Hepatocyte (in vitro differentiated cells): ENCODE results near the gene PHLPP1. TPM values are rescaled to one million over a fixed set of nuclear protein-coding genes. Genes with fewer than 3 reads are reported as not detected.

Source experiments
- DNase-seq: peaks from one replicate; pipeline ENCODE4 v3.0.0-alpha.2; 2016; ENCODE audit warnings: low spot score
- H2AFZ ChIP-seq: fragments of 200-600 bp; sonication (generic); 2 replicates; pipeline ENCODE4 v1.6.0; 2016; ENCODE audit warnings: antibody characterized with exemption, mild to moderate bottlenecking
- H3K27ac ChIP-seq: fragments of 200-600 bp; sonication (generic); 2 replicates; pipeline ENCODE4 v1.5.1; 2016; ENCODE audit warnings: mild to moderate bottlenecking
- H3K27me3 ChIP-seq: fragments of 200-600 bp; sonication (generic); 2 replicates; pipeline ENCODE4 v1.6.1; 2016
- H3K36me3 ChIP-seq: fragments of 200-600 bp; sonication (generic); replicated peaks from 2 replicates; pipeline ENCODE4 v1.5.1; 2016; ENCODE audit warnings: low read depth; ENCODE audit not compliant: insufficient read depth
- H3K4me1 ChIP-seq: fragments of 200-600 bp; sonication (generic); 2 replicates; pipeline ENCODE4 v1.5.1; 2016; ENCODE audit warnings: mild to moderate bottlenecking, moderate library complexity; ENCODE audit not compliant: insufficient read depth
- H3K4me2 ChIP-seq: fragments of 200-600 bp; sonication (generic); 2 replicates; pipeline ENCODE4 v1.6.0; 2016
- H3K4me3 ChIP-seq: fragments of 200-600 bp; sonication (generic); 2 replicates; pipeline ENCODE4 v1.5.1; 2016; ENCODE audit warnings: mild to moderate bottlenecking
- H3K79me2 ChIP-seq: fragments of 200-600 bp; sonication (generic); 2 replicates; pipeline ENCODE4 v1.6.0; 2017; ENCODE audit warnings: mild to moderate bottlenecking
- H3K9me2 ChIP-seq: fragments of 200-600 bp; sonication (generic); replicated peaks from 2 replicates; pipeline ENCODE4 v1.6.0; 2017; ENCODE audit warnings: mild to moderate bottlenecking; ENCODE audit not compliant: insufficient read depth
- H3K9me3 ChIP-seq: fragments of 200-600 bp; sonication (generic); 2 replicates; pipeline ENCODE4 v1.5.1; 2016; ENCODE audit warnings: low read depth, mild to moderate bottlenecking
- H4K20me1 ChIP-seq: fragments of 200-600 bp; sonication (generic); 2 replicates; pipeline ENCODE4 v1.6.0; 2016; ENCODE audit warnings: mild to moderate bottlenecking; ENCODE audit not compliant: insufficient read depth, poor library complexity, severe bottlenecking
- EZH2 ChIP-seq: fragments of 200-600 bp; sonication (generic); IDR thresholded peaks from 2 replicates; pipeline ENCODE4 v1.6.1; 2016; ENCODE audit warnings: antibody characterized with exemption, mild to moderate bottlenecking, borderline replicate concordance
- EZH2phosphoT487 ChIP-seq: fragments of 200-600 bp; sonication (generic); IDR thresholded peaks from one replicate; pipeline ENCODE4 v1.6.1; 2018; ENCODE audit warnings: antibody characterized with exemption, mild to moderate bottlenecking, low read depth, moderate library complexity; ENCODE audit not compliant: unreplicated experiment, severe bottlenecking
- WGBS: methylation state at CpG from one replicate; pipeline ENCODE4 v1.1.6; 2016; ENCODE audit warnings: low lambda C conversion rate; ENCODE audit errors: missing lambda C conversion rate; 5-methylcytosine and 5-hydroxymethylcytosine counted together
- polyA plus RNA-seq: library from polyadenylated mRNA; unstranded; fragments of >200 nt; fragmentation: Nextera tagmentation; extraction: Ambion mirVana; gene quantifications from 2 replicates; pipeline ENCODE4 v1.2.1, GENCODE V29; 2016
- total RNA-seq: library from RNA; depleted of rRNA; stranded (reverse); fragments of >200 nt; gene quantifications from 2 replicates; pipeline ENCODE4 v1.2.3, GENCODE V29; 2014
- TF ChIP-seq, protein P1 (sequence below): fragments of 200-600 bp; sonication (generic); IDR thresholded peaks from 2 replicates; pipeline ENCODE4 v1.5.1; 2016; ENCODE audit warnings: antibody characterized with exemption, mild to moderate bottlenecking; ENCODE audit not compliant: poor library complexity

PHLPP1 gene
- total and polyA plus RNA-seq, 2 experiments from 2014 or later = 7.3 to 14.3 TPM

DNA sequence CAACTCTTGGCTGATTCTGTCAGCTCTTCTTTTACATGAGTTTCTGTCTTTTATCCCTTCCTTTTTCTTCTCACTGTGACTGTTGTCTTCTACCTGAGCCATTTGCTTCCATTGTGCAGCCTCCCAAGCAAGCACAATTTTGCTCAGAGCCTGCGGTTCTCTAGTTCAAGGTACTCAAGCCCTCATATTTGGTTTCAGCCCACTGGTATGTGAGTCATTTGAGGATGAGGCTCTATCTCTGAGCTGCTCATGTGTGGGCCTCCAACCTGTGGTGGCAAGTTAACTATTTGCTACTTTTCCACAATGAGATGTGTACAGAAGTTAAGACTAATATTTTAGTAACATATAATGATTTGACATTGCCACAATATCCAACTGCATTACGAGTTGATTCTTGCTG is 183.0 kb downstream of the PHLPP1 start:
- WGBS = 88% methylated on average over 2 of the region's 2 CpGs
- H2AFZ ChIP-seq = no peak overlapping the region

DNA sequence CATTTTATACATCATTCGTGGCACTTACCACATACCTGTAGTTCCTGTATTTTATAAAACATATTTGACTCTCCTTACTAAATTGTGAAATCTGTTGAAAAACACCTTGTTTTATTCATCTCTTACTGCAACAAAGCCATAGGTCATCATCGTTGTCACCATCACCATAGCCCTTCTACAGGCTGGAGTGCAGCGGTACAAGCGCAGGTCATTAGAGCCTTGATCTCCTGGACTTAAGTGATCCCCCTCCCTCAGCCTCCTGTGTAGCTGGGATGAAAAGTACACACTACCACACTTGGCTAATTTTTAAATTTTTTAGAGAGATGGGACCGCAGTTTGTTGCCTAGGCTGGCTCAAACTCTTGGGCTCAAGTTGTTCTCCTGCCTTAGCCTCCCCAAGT is 184.2 kb downstream of the PHLPP1 start:
- Histone ChIP-seq H3K9me2 (no peaks in the 10 kb centered on the region), H3K4me3 (no peak overlapping the region), H3K36me3 (no peaks in the 10 kb centered on the region), H3K4me1 (peaks cover 13% of the 10 kb centered on the region), H3K79me2 (no peaks in the 10 kb centered on the region), H4K20me1 (no peaks in the 10 kb centered on the region), H3K4me2 (no peak overlapping the region), H2AFZ (no peak overlapping the region), H3K9me3 (no peaks in the 10 kb centered on the region), H3K27me3 (no peaks in the 10 kb centered on the region), H3K27ac (no peak overlapping the region)
- no peak for DNase-seq
- TF ChIP-seq EZH2 (no peak), EZH2phosphoT487 (no peak)
- TF ChIP-seq, protein P1, sequence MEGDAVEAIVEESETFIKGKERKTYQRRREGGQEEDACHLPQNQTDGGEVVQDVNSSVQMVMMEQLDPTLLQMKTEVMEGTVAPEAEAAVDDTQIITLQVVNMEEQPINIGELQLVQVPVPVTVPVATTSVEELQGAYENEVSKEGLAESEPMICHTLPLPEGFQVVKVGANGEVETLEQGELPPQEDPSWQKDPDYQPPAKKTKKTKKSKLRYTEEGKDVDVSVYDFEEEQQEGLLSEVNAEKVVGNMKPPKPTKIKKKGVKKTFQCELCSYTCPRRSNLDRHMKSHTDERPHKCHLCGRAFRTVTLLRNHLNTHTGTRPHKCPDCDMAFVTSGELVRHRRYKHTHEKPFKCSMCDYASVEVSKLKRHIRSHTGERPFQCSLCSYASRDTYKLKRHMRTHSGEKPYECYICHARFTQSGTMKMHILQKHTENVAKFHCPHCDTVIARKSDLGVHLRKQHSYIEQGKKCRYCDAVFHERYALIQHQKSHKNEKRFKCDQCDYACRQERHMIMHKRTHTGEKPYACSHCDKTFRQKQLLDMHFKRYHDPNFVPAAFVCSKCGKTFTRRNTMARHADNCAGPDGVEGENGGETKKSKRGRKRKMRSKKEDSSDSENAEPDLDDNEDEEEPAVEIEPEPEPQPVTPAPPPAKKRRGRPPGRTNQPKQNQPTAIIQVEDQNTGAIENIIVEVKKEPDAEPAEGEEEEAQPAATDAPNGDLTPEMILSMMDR = no peak
- WGBS = 90% methylated on average over 5 of the region's 5 CpGs

More for the DNA sequence above, 183.0 kb downstream of the PHLPP1 start:
- peaks cover 5% of the 10 kb centered on the region for H3K4me1 ChIP-seq
- no peaks in the 10 kb centered on the region for H4K20me1 ChIP-seq
- no peaks in the 10 kb centered on the region for H3K79me2 ChIP-seq
- TF ChIP-seq, protein P1 = no peak
- no peak for TF ChIP-seq EZH2phosphoT487
- no peak for TF ChIP-seq EZH2
- DNase-seq = no peak
- H3K9me2 ChIP-seq = no peaks in the 10 kb centered on the region
- H3K36me3 ChIP-seq = no peaks in the 10 kb centered on the region
- H3K4me3 ChIP-seq = no peak overlapping the region
- no peaks in the 10 kb centered on the region for H3K9me3 ChIP-seq
- H3K27ac ChIP-seq = no peak overlapping the region
- H3K4me2 ChIP-seq = no peak overlapping the region
- no peaks in the 10 kb centered on the region for H3K27me3 ChIP-seq

DNA sequence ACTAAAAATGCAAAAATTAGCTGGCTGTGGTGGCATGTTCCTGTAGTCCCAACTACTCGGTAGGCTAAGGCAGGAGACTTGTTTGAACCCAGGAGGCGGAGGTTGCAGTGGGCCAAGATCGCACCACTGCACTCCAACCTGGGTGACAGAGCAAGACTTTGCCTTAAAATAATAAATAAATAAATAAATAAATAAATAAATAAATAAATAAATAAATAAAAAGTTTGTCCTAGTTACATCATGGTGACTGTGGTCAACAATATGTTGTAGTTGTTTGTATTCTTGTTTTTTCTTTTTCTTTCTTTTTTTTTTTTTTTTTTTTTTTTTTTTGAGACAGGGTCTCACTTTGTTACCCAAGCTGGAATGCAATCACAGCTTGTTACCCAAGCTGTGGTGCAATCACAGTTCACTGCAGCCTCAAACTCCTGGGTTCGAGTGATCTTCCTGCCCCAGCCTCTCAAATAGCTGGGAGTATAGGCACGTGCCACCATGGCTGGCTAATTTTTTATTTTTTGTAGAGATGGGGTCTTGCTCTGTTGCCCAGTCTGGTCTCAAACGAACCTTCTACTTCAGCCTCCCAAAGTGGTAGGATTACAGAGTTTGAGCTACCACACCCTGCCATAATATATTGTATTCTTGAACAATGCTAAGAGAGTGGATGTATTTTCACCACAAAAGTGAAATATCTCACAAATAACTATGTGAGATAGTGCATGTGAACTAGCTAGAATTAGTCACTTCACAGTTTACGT is 185.0 kb downstream of the PHLPP1 start:
- no peaks in the 10 kb centered on the region for H3K79me2 ChIP-seq
- over 99% methylated on average over 7 of the region's 7 CpGs for WGBS
- no peak overlapping the region for H2AFZ ChIP-seq
- no peaks in the 10 kb centered on the region for H3K9me2 ChIP-seq
- TF ChIP-seq, protein P1 = no peak
- TF ChIP-seq EZH2phosphoT487 (no peak), EZH2 (no peak)
- no peak overlapping the region for H3K4me3 ChIP-seq
- H3K4me1 ChIP-seq = peaks cover 15% of the 10 kb centered on the region
- no peak overlapping the region for H3K4me2 ChIP-seq
- H4K20me1 ChIP-seq = no peaks in the 10 kb centered on the region
- H3K9me3 ChIP-seq = no peaks in the 10 kb centered on the region
- no peak for DNase-seq
- H3K36me3 ChIP-seq = no peaks in the 10 kb centered on the region
- H3K27me3 ChIP-seq = no peaks in the 10 kb centered on the region
- no peak overlapping the region for H3K27ac ChIP-seq
